Measurements from ENCODE around the gene SCAP.

SCAP gene

DNA sequence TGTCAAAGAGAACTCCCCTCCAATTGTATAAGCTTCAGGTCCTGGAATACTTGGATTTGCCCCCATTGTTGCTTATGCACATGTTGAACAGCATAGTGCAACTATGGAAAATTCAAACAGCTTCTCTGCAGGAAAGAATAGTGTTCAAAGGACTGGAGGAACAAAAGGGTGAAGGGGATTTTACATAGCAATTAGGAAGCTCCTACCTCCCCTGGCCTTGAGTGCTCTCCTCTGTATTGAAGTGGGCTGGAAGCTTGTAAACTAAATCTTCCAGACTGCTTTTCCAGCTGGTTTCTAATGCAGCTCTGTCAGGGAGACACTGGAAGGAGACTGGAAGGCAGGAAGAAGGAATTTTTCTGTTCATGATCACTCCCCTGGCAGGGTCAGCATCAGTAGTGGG, 45.0 kb upstream of the SCAP start:
- H2BK12ac ChIP-seq (ENCODE audit: low read length in 2 of 2): no peak overlapping the region
- no peaks in the 10 kb centered on the region for H3K79me1 ChIP-seq (replicated peaks; ENCODE audit: low read length, poor library complexity, severe bottlenecking)
- H2AFZ ChIP-seq (ENCODE audit: low read depth, low read length): no peak overlapping the region
- H2BK5ac ChIP-seq (ENCODE audit: low read depth, low read length, poor library complexity, severe bottlenecking): no peak overlapping the region
- H3K23ac ChIP-seq (ENCODE audit: low read length in 2 of 2): no peak overlapping the region
- no peak overlapping the region for H3K9ac ChIP-seq (ENCODE audit: low read length)
- no peak overlapping the region for H3K4ac ChIP-seq (ENCODE audit: low read depth in 1 of 2, low read length in 2 of 2)
- H3K27ac ChIP-seq (ENCODE audit: low read length, poor library complexity, severe bottlenecking): no peak overlapping the region
- H3K18ac ChIP-seq (ENCODE audit: low read depth in 1 of 2, low read length in 2 of 2): no peak overlapping the region
- no peak overlapping the region for H2AK5ac ChIP-seq (ENCODE audit: low read length, severe bottlenecking)
- H3K9me3 ChIP-seq (ENCODE audit: control insufficient read depth, low read length): no peaks in the 10 kb centered on the region
- no peak overlapping the region for H4K91ac ChIP-seq (ENCODE audit: low read length)
- peaks cover 4% of the 10 kb centered on the region for H3K4me1 ChIP-seq (ENCODE audit: control insufficient read depth, insufficient read depth, low read depth, low read length)
- no peak overlapping the region for H3K4me2 ChIP-seq (ENCODE audit: low read length, poor library complexity, severe bottlenecking)
- H3K36me3 ChIP-seq (ENCODE audit: control insufficient read depth in 1 of 2, insufficient read depth in 2 of 2, low read depth in 1 of 2, low read length in 2 of 2): no peaks in the 10 kb centered on the region
- no peak overlapping the region for H4K8ac ChIP-seq (ENCODE audit: low read length)
- no peak overlapping the region for H2BK120ac ChIP-seq (ENCODE audit: low read depth, low read length)
- DNase-seq: no peak
- no peak overlapping the region for H2BK15ac ChIP-seq (ENCODE audit: low read depth, poor library complexity, severe bottlenecking)
- H3K14ac ChIP-seq (ENCODE audit: low read length in 2 of 2): no peak overlapping the region
- H3K27me3 ChIP-seq (ENCODE audit: control insufficient read depth in 1 of 2, insufficient read depth in 1 of 2, low read length in 2 of 2): peaks cover 8 to 19% of the 10 kb centered on the region in 2 experiments
- H3K4me3 ChIP-seq (ENCODE audit: insufficient read depth in 1 of 2, low read depth in 1 of 2, low read length in 2 of 2): no peak overlapping the region

DNA sequence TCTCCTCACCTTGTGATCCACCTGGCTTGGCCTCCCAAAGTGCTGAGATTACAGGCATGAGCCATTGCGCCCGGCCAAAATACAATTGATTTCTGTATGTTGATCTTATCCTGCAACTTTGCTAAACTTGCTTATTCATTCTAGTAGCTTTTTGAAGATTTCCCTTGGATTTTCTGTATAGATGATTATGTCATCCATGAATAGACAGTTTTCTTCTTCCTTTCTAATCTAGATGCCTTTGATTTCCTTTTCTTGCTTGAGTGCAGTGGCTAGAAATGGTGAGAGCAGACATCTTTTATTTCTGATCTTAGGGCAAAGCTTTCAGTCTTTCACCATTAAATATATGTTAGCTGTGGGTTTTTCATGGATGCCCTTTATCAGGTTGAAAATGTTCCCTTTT, 42.2 kb upstream of the SCAP start:
- Histone ChIP-seq H2BK120ac (ENCODE audit: low read depth, low read length) (no peak overlapping the region), H3K36me3 (ENCODE audit: control insufficient read depth in 1 of 2, insufficient read depth in 2 of 2, low read depth in 1 of 2, low read length in 2 of 2) (no peaks in the 10 kb centered on the region), H3K4ac (ENCODE audit: low read depth in 1 of 2, low read length in 2 of 2) (no peak overlapping the region), H2AFZ (ENCODE audit: low read depth, low read length) (no peak overlapping the region), H2BK5ac (ENCODE audit: low read depth, low read length, poor library complexity, severe bottlenecking) (no peak overlapping the region), H3K4me2 (ENCODE audit: low read length, poor library complexity, severe bottlenecking) (no peak overlapping the region), H3K79me1 (replicated peaks; ENCODE audit: low read length, poor library complexity, severe bottlenecking) (no peaks in the 10 kb centered on the region), H4K8ac (ENCODE audit: low read length) (no peak overlapping the region), H3K18ac (ENCODE audit: low read depth in 1 of 2, low read length in 2 of 2) (no peak overlapping the region), H3K14ac (ENCODE audit: low read length in 2 of 2) (no peak overlapping the region), H4K91ac (ENCODE audit: low read length) (no peak overlapping the region), H3K23ac (ENCODE audit: low read length in 2 of 2) (no peak overlapping the region), H3K4me3 (ENCODE audit: insufficient read depth in 1 of 2, low read depth in 1 of 2, low read length in 2 of 2) (no peak overlapping the region), H3K9me3 (ENCODE audit: control insufficient read depth, low read length) (no peaks in the 10 kb centered on the region), H2BK12ac (ENCODE audit: low read length in 2 of 2) (no peak overlapping the region), H2BK15ac (ENCODE audit: low read depth, poor library complexity, severe bottlenecking) (no peak overlapping the region), H2AK5ac (ENCODE audit: low read length, severe bottlenecking) (no peak overlapping the region), H3K27me3 (ENCODE audit: control insufficient read depth in 1 of 2, insufficient read depth in 1 of 2, low read length in 2 of 2) (peaks cover 8 to 16% of the 10 kb centered on the region in 2 experiments), H3K4me1 (ENCODE audit: control insufficient read depth, insufficient read depth, low read depth, low read length) (peaks cover 6% of the 10 kb centered on the region), H3K9ac (ENCODE audit: low read length) (no peak overlapping the region), H3K27ac (ENCODE audit: low read length, poor library complexity, severe bottlenecking) (no peak overlapping the region)
- no peak for DNase-seq
- WGBS: no CpG with 5 or more reads among the region's 2 CpGs

- H3K9me3 ChIP-seq (ENCODE audit: control insufficient read depth, low read length): no peaks in the 10 kb centered on the region
- no peak overlapping the region for H4K8ac ChIP-seq (ENCODE audit: low read length)
- no peak overlapping the region for H3K27ac ChIP-seq (ENCODE audit: low read length, poor library complexity, severe bottlenecking)
- H3K4ac ChIP-seq (ENCODE audit: low read depth in 1 of 2, low read length in 2 of 2): no peak overlapping the region
- H3K14ac ChIP-seq (ENCODE audit: low read length in 2 of 2): no peak overlapping the region
- H3K4me3 ChIP-seq (ENCODE audit: insufficient read depth in 1 of 2, low read depth in 1 of 2, low read length in 2 of 2): no peak overlapping the region
- H3K18ac ChIP-seq (ENCODE audit: low read depth in 1 of 2, low read length in 2 of 2): no peak overlapping the region
- H2BK12ac ChIP-seq (ENCODE audit: low read length in 2 of 2): no peak overlapping the region
- H2AFZ ChIP-seq (ENCODE audit: low read depth, low read length): no peak overlapping the region
- H2AK5ac ChIP-seq (ENCODE audit: low read length, severe bottlenecking): no peak overlapping the region
- peaks cover 4% of the 10 kb centered on the region for H3K4me1 ChIP-seq (ENCODE audit: control insufficient read depth, insufficient read depth, low read depth, low read length)
- peaks cover 3 to 6% of the 10 kb centered on the region in 2 experiments for H3K27me3 ChIP-seq (ENCODE audit: control insufficient read depth in 1 of 2, insufficient read depth in 1 of 2, low read length in 2 of 2)
- DNase-seq: no peak
- no peak overlapping the region for H2BK120ac ChIP-seq (ENCODE audit: low read depth, low read length)
- no peak overlapping the region for H3K23ac ChIP-seq (ENCODE audit: low read length in 2 of 2)
- no peak overlapping the region for H2BK15ac ChIP-seq (ENCODE audit: low read depth, poor library complexity, severe bottlenecking)
- no peak overlapping the region for H2BK5ac ChIP-seq (ENCODE audit: low read depth, low read length, poor library complexity, severe bottlenecking)
- H3K79me1 ChIP-seq (replicated peaks; ENCODE audit: low read length, poor library complexity, severe bottlenecking): peaks cover 7% of the 10 kb centered on the region
- WGBS: 71% methylated on average over 5 of the region's 5 CpGs
- H4K91ac ChIP-seq (ENCODE audit: low read length): no peak overlapping the region
- H3K36me3 ChIP-seq (ENCODE audit: control insufficient read depth in 1 of 2, insufficient read depth in 2 of 2, low read depth in 1 of 2, low read length in 2 of 2): peaks cover 0 to 1% of the 10 kb centered on the region in 2 experiments
- no peak overlapping the region for H3K4me2 ChIP-seq (ENCODE audit: low read length, poor library complexity, severe bottlenecking)
- no peak overlapping the region for H3K9ac ChIP-seq (ENCODE audit: low read length)
Observed at GRCh38 chr3:47515864-47516319, 40.2 kb upstream of the SCAP start.

GRCh38 chr3:47515100-47515499, 39.4 kb upstream of the SCAP start:
- H2AFZ ChIP-seq (ENCODE audit: low read depth, low read length): no peak overlapping the region
- no peak overlapping the region for H2BK5ac ChIP-seq (ENCODE audit: low read depth, low read length, poor library complexity, severe bottlenecking)
- no peak overlapping the region for H3K4me3 ChIP-seq (ENCODE audit: insufficient read depth in 1 of 2, low read depth in 1 of 2, low read length in 2 of 2)
- H3K27me3 ChIP-seq (ENCODE audit: control insufficient read depth in 1 of 2, insufficient read depth in 1 of 2, low read length in 2 of 2): no peaks in the 10 kb centered on the region
- no peak overlapping the region for H3K4ac ChIP-seq (ENCODE audit: low read depth in 1 of 2, low read length in 2 of 2)
- no peak overlapping the region for H3K14ac ChIP-seq (ENCODE audit: low read length in 2 of 2)
- no peak overlapping the region for H3K4me2 ChIP-seq (ENCODE audit: low read length, poor library complexity, severe bottlenecking)
- H2BK15ac ChIP-seq (ENCODE audit: low read depth, poor library complexity, severe bottlenecking): no peak overlapping the region
- H3K27ac ChIP-seq (ENCODE audit: low read length, poor library complexity, severe bottlenecking): no peak overlapping the region
- no peaks in the 10 kb centered on the region for H3K9me3 ChIP-seq (ENCODE audit: control insufficient read depth, low read length)
- peaks cover 6 to 9% of the 10 kb centered on the region in 2 experiments for H3K36me3 ChIP-seq (ENCODE audit: control insufficient read depth in 1 of 2, insufficient read depth in 2 of 2, low read depth in 1 of 2, low read length in 2 of 2)
- WGBS: 98% methylated on average over 5 of the region's 5 CpGs
- H3K4me1 ChIP-seq (ENCODE audit: control insufficient read depth, insufficient read depth, low read depth, low read length): peaks cover 4% of the 10 kb centered on the region
- H3K18ac ChIP-seq (ENCODE audit: low read depth in 1 of 2, low read length in 2 of 2): no peak overlapping the region
- H4K8ac ChIP-seq (ENCODE audit: low read length): no peak overlapping the region
- DNase-seq: no peak
- H3K9ac ChIP-seq (ENCODE audit: low read length): no peak overlapping the region
- H4K91ac ChIP-seq (ENCODE audit: low read length): no peak overlapping the region
- no peak overlapping the region for H2BK120ac ChIP-seq (ENCODE audit: low read depth, low read length)
- no peak overlapping the region for H2AK5ac ChIP-seq (ENCODE audit: low read length, severe bottlenecking)
- H2BK12ac ChIP-seq (ENCODE audit: low read length in 2 of 2): no peak overlapping the region
- peaks cover 13% of the 10 kb centered on the region for H3K79me1 ChIP-seq (replicated peaks; ENCODE audit: low read length, poor library complexity, severe bottlenecking)
- no peak overlapping the region for H3K23ac ChIP-seq (ENCODE audit: low read length in 2 of 2)
